Lower leg skin (tissue), 3 donors: ENCODE results near the gene CYFIP2.

Experiments
- POLR2A ChIP-seq, 2 donors: fragments of 450-650 bp; IDR thresholded peaks; one replicate each; pipeline ENCODE4 v1.6.1; 2016 to 2017; ENCODE audit warnings: antibody characterized with exemption in 2 of 2, mild to moderate bottlenecking in 1 of 2, moderate library complexity in 1 of 2
- TF ChIP-seq, protein P1 (sequence below), 3 donors: fragments of 450-650 bp; IDR thresholded peaks; one replicate each; pipeline ENCODE4 v1.5.1; 2016; ENCODE audit warnings: antibody characterized with exemption in 3 of 3, mild to moderate bottlenecking in 3 of 3, moderate library complexity in 2 of 3

DNA sequence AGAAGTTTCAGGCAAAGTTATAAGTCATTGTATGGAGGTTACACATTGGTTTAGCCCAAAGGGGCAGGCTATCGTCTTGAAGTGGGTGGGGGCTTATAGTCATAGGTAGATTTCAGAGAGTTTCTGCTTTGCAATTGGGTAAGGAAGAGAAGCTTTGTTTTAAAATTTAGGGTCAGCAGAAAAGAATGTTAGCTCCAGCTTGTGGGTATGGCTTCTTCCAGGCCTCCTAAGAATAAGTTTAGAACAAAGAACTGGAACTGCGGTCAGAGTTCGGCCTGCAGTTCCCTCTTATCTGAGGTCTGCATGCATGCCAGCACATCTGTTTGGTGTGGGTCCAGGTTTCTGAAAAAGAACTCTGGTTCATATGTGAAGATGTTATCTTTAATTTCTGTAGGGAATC, 96.1 kb downstream of the CYFIP2 start:
- TF ChIP-seq, protein P1, sequence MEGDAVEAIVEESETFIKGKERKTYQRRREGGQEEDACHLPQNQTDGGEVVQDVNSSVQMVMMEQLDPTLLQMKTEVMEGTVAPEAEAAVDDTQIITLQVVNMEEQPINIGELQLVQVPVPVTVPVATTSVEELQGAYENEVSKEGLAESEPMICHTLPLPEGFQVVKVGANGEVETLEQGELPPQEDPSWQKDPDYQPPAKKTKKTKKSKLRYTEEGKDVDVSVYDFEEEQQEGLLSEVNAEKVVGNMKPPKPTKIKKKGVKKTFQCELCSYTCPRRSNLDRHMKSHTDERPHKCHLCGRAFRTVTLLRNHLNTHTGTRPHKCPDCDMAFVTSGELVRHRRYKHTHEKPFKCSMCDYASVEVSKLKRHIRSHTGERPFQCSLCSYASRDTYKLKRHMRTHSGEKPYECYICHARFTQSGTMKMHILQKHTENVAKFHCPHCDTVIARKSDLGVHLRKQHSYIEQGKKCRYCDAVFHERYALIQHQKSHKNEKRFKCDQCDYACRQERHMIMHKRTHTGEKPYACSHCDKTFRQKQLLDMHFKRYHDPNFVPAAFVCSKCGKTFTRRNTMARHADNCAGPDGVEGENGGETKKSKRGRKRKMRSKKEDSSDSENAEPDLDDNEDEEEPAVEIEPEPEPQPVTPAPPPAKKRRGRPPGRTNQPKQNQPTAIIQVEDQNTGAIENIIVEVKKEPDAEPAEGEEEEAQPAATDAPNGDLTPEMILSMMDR (IDR thresholded peaks at IDR 0.05), result no peak
- no peak for TF ChIP-seq POLR2A (IDR thresholded peaks at IDR 0.05)
